HG02571 (cell line): ENCODE results near the gene CEACAM6.

Experiments used
- ATAC-seq: cut with Tn5 transposase; IDR thresholded peaks from one replicate; pipeline ENCODE4 v1.9.1; 2021; ENCODE audit warnings: mild to moderate bottlenecking, moderate library complexity; ENCODE audit not compliant: unreplicated experiment

Gene CEACAM6

DNA sequence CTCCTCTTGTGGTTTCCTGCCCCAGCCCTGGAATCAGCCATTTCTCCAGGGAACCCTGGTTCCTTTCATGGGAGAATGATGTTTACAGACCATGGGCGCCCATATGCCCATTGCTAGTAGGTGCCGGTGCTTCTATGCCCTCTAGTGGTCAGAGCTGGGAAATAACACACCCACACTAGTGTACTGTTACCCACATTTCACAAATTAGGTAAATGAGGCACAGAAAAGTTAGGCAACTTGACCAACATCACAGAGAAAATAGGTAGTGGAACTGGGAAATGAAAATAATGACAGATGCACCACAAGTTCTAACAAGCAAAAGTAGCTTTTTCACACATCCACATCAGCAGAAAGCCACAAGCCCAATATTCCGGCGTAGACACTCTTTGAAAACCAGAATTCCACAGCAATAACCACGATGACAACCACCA is 39.7 kb downstream of the CEACAM6 start:
- no peak for ATAC-seq

DNA sequence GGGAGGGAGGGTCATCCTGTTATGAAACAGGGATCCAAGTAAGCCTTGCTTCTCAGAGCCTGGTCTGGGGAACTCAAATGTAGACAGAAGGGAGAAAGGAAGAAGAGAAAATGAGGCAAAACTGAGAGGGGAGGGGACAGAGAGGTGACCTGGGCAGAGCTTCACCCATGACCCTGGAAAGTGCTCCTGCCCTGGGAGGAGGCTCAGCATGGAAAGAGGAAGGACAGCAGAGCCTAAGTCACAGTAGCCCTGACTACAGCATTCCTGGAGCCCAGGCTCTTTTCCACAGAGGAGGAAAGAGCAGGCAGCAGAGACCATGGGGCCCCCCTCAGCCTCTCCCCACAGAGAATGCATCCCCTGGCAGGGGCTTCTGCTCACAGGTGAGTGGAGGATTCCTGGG is 41.0 kb downstream of the CEACAM6 start, which contains the start of gene CEACAM3:
Gene CEACAM3, plus strand, starts transcription at position 226 of the 400 bp plus-strand sequence. Its CDS starts 91 bp downstream, at position 317.
- ATAC-seq = no peak

DNA sequence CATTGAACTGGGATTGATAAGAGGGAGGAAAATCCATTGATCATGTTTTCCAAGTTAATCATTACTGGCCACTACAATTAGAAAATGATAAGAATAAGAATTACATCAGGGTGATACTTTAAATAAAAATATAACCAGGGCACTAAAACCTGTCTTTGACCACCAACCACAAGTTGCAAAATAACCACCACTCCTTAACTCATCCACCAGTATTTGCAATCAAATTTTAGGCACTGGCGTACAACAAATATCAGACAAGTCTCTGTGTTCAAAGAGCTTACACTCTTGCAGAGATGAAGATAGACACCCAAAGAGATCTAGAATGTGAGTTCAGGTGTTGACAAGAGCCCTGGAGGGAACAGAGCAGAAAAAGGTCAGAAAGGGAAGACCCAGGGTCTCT is 41.6 kb downstream of the CEACAM6 start:
- ATAC-seq = no peak

DNA sequence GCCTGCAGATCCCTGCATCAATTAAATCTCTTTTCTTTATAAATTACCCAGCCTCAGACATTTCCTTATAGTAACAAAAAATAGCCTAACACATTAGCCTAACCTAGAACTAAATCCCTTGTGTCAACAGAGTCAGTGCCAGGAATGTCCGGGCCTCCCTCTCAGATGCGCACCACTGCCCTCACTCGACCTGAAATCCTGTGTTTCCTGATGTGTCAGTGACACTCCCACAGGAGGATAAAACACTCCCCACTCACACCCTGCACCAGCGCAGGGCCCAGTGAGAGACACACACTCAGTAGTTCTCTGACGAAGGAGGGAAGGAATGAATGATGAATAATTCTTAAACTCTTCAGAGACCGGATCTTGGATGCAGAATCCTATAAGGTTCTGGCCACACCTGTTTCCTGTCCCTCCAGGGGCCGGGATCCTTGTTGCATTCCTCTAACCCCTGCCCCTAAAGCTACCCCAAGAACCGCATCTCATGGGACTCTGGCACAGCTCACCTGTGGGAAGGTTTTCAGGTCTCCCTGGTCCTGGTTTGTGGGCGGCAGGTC is 44.2 kb downstream of the CEACAM6 start:
- no peak for ATAC-seq

DNA sequence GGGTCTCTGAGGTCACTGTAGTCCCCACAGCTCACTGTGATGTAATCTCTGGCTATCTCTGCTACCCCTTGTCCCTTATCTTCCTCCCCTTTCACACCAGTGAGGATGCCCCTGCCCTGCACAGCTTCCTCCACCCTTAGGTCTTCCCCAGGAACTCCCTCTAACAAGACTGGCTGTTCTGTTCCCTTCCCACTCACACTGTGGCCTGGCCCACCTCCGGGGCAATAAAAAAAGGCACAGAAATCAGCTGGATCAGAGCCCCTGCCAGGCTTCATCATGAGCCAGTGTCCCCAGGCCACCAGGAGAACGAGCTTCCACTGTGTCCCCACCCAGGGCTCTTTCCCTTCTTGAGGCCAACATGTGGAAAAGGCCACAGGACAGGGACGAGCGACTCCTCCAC is 45.7 kb downstream of the CEACAM6 start:
- ATAC-seq = no peak

DNA sequence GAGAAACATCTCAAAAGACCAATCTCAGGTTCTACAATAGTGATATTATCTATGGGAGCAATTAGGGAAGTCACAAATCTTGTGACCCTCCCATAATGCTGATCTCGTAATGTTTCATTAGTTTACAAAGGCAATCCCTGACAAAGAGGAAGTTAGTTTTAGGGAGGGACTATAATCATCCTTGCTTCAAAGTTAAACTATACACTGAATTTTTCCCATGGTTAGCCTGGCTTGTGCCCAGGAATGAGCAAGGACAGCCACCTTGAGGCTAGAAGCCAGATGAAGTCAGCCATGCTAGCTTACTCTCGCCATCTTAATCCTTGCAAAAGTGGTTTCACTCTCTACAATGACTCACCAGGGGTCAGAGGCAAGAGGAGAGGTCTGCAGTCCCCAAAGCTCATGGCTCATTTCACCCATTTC is 46.5 kb downstream of the CEACAM6 start:
- no peak for ATAC-seq

DNA sequence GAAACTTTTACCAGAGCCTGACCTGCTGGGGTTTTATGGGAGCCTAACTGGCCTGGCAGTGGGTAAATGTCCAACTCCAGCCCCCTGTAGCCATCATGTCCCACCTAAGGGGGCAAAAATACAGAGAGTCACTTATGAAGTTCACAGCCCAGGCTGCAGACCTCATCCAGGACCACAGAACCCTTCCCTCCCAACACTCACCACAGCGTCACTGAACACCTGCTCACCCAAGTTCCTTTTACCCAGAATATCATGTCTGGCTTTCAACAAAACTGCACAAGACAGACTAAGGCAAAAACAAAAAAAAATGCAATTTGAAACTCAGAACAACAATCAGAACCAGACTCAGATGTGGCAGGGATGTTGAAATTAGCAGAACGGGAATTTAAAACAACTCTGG is 47.4 kb downstream of the CEACAM6 start:
- ATAC-seq = no peak

DNA sequence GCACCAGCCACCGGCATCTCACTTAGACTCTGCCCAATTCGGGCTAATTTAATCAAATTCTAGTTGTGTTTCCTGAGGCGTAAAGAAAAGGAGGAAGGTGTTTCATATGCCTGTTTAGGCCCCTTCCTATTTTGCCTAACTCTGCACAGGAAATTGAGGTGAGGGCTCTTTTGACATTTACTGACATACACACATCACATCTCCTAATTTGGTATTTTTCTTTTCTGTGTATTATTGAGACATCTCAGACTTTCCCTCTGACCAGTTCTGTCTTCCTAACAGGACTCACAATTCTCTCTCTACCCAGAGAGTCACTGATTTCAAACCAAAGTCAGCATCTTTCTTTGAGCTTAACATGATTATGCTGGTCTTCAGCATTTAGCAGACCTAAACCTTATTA is 49.0 kb downstream of the CEACAM6 start:
- ATAC-seq = no peak

DNA sequence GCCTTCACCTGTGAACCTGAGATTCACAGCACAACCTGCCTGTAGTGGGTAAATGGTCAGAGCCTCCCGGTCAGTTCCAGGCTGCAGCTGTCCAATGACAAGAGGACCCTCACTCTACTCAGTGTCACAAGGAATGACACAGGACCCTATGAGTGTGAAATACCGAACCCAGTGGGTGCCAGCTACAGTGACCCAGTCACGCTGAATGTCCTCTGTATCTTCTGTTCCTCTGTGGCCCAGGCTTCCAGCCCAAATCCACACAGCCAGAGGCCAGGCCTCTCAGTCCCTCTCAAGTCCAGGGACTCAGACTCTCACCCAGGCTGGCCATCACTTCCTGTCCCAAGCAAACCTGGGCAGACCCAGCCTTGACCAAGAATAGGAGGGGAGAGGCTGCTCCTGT is 51.8 kb downstream of the CEACAM6 start:
- no peak for ATAC-seq

DNA sequence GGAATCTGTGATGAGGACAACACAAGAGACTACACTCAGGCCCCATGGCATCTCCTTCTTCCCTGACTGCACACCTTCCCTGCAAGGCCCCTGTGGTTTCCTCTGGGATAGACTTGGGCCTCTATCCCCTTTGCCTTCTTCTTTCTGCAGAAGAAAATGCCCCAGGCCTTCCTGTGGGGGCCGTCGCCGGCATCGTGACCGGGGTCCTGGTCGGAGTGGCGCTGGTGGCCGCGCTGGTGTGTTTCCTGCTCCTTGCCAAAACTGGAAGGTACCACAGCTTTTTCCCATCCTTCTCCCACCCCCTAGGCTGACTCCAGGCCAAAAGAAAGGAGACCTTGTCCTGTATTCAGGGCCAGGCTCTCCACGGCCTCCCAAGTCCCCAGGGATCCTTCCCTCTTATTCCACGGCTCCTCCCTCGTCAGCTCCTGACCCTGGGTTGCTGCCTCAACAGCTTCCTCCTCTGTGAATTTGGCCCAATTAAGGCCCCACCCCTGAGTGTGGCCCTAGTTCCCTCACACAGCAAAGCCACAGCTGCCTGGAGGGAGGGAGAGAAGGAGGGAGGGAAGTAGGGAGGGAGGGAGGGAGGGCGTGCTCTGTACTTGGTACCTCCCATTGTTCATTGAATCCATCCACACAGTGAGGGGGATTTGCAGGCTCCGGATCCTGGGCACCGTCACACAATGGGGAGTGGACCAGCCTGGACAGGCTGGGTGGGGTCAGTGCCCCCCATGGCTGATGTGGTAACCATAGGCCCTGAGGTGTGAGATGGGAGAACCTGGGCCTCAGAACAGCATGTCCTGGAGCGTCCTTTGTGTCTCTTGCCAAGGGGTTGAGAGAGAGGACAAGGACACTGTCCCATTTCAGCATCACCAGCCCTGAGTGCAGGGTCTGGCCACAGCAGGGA is 53.6 kb downstream of the CEACAM6 start:
- no peak for ATAC-seq

DNA sequence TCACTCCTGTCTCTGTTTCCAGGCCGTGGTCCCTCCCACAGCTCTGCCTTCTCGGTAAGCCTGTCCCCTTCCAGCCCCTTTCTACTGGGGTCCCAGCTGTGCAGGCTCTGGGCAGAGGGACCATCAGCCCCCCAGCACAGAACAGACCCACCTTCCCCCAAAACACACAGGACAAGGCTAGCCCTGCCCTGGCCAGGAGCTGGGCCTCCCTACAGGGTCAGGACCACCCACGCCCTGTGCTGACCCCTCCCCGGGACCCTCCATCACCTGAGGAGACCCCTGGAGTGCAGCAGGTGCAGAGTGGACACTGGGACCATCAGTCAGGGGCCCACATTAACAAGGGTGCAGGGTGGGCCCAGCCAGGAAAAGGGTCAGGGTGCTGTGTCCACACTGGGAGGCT is 55.0 kb downstream of the CEACAM6 start:
- ATAC-seq = no peak

DNA sequence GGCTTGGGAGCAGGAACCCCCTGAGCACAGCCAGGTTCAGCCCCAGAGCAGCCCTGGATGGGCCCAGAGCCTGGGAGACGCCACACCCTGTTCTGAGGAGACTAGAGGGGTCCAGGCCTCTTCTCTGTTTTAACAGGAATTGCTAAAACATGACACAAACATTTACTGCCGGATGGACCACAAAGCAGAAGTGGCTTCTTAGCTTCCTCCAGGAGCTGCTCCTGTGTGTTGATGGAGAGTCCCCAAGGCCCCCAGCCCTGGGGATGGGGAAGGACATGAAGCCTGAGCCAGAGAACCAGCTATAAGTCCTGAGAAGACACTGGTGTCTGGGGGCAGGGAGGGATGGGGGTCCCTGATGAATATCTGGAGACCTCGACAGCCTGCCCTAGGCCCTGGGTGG is 55.7 kb downstream of the CEACAM6 start:
- no peak for ATAC-seq

DNA sequence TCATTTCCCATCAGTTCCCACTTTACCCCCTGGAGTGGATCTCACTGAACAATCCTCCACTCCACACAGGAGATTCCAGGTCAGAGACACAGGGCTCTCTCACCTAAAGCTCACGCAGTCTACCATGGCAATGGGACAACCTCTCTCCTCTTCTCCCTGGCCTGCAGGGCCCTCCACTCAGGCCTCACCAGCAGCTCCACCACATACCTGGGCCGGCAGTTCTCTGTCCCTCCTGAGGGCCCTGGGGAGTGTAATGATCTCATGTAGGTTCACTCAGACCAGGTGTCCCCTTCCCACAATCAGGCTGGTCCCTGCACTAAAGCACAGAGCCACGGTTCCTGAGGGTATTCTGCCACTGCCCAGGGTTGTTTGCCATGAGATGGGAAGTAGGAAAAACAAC is 56.7 kb downstream of the CEACAM6 start:
- ATAC-seq = no peak

DNA sequence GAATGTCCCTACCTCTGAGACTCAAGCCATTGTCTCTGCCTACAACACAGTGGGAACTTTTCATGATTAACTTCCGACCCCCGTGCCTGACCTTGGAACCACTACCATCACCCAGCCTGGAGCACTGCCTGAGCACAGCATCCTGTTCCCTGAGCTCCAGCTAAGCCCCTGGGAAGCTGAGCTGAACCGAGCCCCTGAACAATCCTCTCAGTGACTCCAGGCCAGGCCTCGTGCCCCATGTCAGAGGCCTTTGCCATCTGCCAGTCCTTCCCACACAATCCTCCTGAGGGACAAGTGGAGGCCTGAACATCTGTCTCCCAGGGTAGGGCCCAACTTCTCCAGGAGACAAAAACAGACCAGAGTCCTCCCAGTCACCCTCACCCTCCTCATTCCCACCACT is 58.6 kb downstream of the CEACAM6 start:
- ATAC-seq = no peak

DNA sequence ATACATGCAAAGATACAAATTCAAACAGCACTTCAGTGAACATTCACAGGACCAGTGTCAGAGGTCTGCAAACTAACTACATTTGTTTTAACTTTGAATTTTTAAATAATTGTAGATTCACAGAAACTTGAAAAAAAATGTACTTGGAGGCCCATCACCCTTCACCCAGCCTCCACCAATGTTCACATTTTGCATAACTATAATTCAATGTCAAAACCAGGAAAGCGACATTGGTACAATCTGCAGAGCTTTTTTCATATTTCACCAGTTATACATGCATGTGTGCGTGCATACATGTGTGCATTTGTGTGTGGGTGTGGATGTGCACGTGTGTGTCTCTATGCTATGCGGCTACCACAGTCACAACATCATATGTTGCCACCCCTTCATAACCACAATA is 60.0 kb downstream of the CEACAM6 start:
- no peak for ATAC-seq

DNA sequence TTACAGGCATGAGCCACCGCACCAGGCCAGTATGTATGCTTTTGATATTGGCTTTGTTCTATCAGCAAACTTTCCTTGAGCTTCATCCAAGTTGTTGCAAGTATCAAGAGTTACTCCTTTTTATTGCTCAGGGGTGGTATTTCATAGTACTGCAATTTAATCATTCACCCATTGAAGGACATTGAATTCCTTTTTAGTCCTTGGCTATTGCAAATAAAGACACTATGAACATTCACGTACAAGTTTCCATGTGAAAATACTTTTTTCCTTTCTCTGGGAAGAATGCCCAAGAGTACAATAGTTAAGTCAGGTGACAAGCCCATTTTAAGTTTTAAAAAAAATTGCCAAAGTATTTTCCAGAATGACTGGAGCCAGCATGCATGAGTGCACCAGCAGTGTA is 61.4 kb downstream of the CEACAM6 start:
- no peak for ATAC-seq

DNA sequence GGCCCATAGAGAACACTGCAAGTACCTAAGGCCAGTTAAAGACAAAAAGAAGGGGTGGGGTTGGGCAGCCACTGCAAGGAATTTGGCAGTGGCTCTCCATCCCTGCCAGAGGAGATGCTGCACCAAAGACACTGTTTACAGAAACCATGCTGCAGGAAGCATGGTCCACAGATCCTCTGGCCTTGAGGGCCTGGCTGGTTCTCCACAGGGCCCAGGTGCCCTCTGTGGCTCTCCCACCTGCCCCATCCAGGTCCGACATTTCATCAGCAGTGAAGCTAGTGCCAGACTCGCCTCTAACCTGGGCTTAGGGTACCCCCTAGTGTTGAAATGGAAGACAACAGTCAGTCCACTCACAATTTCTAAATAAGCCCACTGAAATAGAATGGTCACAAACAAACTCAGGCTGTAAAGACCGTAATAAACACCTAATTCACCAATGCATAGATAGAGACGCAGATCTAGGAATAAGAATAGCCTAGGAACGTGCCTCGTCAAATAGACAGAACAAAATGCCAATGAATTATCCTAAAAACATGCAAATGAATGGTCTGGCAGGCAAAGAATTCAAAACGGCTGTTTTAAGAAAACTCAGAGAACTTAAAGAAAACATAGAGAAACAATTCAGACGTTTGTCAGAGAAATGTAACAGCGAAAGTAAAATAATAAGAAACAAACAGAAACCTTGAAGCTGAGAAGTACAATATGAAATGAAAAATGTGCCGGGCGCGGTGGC is 65.8 kb downstream of the CEACAM6 start:
- no peak for ATAC-seq
